Endometrial microvascular endothelial cells (primary cell): Measurements from ENCODE around the gene SLC16A2. TPM values are rescaled to one million over a fixed set of nuclear protein-coding genes. Genes with fewer than 3 reads are reported as not detected.

Experiments
- in situ Hi-C: cut with HindIII; loops from 2 replicates; pipeline ENCODE4 v1.10.0; 2017; ENCODE audit warnings: low sequenced_read_pairs, low pct_unique_long_range_greater_than_20kb; ENCODE audit errors: inconsistent ontology term
- total RNA-seq: library from RNA; depleted of rRNA; stranded (reverse); fragments of >200 nt; gene quantifications from one replicate; pipeline ENCODE4 v1.2.3, GENCODE V29; 2015; ENCODE audit errors: inconsistent ontology term

The SLC16A2 gene
- total RNA-seq, 1 donor from 2014 or later: under 0.01 TPM

- in situ Hi-C loops: no loop called here
These were observed 103.8 kb downstream of the SLC16A2 start for GRCh38 chrX:74525116-74525515.

- in situ Hi-C loops: no loop called here
These were observed 105.5 kb downstream of the SLC16A2 start for GRCh38 chrX:74526764-74527163.

GRCh38 chrX:74527350-74527749 lies 106.1 kb downstream of the SLC16A2 start:
- in situ Hi-C loops: no loop called here

GRCh38 chrX:74529311-74529710 lies 108.0 kb downstream of the SLC16A2 start:
- in situ Hi-C loops: no loop called here

- in situ Hi-C loops: no loop called here
These were observed 109.8 kb downstream of the SLC16A2 start for GRCh38 chrX:74531081-74531480.

- in situ Hi-C loops: no loop called here
These were observed 113.3 kb downstream of the SLC16A2 start for GRCh38 chrX:74534569-74535038.

- in situ Hi-C loops: no loop called here
These were observed 113.8 kb downstream of the SLC16A2 start for GRCh38 chrX:74535086-74535407.

- in situ Hi-C loops: no loop called here
These were observed 114.3 kb downstream of the SLC16A2 start for GRCh38 chrX:74535408-74536151.

GRCh38 chrX:74536152-74536831 lies 115.0 kb downstream of the SLC16A2 start:
- in situ Hi-C loops: no loop called here

- in situ Hi-C loops: no loop called here
These were observed 115.6 kb downstream of the SLC16A2 start for GRCh38 chrX:74536832-74537371.

- in situ Hi-C loops: no loop called here
These were observed 119.4 kb downstream of the SLC16A2 start for GRCh38 chrX:74540635-74541249.

GRCh38 chrX:74545880-74546523 lies 124.7 kb downstream of the SLC16A2 start:
- in situ Hi-C loops: no loop called here

- in situ Hi-C loops: no loop called here
These were observed 125.7 kb downstream of the SLC16A2 start for GRCh38 chrX:74546984-74547383.

- in situ Hi-C loops: no loop called here
These were observed 129.1 kb downstream of the SLC16A2 start for GRCh38 chrX:74550295-74550802.

- in situ Hi-C loops: no loop called here
These were observed 130.6 kb downstream of the SLC16A2 start for GRCh38 chrX:74551934-74552333.

GRCh38 chrX:74557378-74557777 lies 136.1 kb downstream of the SLC16A2 start:
- in situ Hi-C loops: no loop called here

GRCh38 chrX:74578137-74578536 lies 156.8 kb downstream of the SLC16A2 start:
- in situ Hi-C loops: no loop called here

- in situ Hi-C loops: no loop called here
These were observed 158.4 kb downstream of the SLC16A2 start for GRCh38 chrX:74579597-74580198.
